AG09309 (cell line): Measurements from ENCODE around the gene TEC.

Experiments used
- DNase-seq: peaks from one replicate; pipeline ENCODE4 v3.0.0-alpha.2; 2010; ENCODE audit warnings: low read depth
- H3K4me3 ChIP-seq: 2 replicates; pipeline ENCODE4 v1.5.1; 2011; ENCODE audit warnings: mild to moderate bottlenecking, low read depth, low read length, moderate library complexity; ENCODE audit not compliant: control insufficient read depth
- TF ChIP-seq, protein P1 (sequence below): IDR thresholded peaks from 2 replicates; pipeline ENCODE4 v1.5.1; 2011; ENCODE audit warnings: mild to moderate bottlenecking, low read depth, low read length, inconsistent platforms; ENCODE audit not compliant: insufficient read depth, control insufficient read depth; ENCODE audit errors: missing control alignments

The TEC gene

DNA sequence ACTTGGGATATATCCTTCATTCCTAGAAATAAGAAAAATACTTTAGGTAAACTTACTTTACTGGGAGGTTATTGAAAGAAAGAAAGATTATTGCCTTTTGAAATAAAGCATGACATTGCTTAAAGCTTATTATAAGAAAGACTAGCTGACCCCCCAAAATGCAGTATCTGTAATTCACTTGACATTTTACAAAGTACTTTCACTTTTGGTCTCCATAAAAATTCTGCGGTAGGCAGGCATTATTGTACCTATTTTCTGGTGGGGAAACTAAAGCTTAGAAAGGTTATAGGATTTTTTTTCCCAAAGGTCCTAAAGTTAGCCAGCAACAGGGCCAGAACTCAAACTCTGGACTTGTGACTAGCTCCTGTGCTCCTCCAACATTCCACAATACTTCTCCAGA lies 105.9 kb downstream of the TEC start:
- TF ChIP-seq, protein P1, sequence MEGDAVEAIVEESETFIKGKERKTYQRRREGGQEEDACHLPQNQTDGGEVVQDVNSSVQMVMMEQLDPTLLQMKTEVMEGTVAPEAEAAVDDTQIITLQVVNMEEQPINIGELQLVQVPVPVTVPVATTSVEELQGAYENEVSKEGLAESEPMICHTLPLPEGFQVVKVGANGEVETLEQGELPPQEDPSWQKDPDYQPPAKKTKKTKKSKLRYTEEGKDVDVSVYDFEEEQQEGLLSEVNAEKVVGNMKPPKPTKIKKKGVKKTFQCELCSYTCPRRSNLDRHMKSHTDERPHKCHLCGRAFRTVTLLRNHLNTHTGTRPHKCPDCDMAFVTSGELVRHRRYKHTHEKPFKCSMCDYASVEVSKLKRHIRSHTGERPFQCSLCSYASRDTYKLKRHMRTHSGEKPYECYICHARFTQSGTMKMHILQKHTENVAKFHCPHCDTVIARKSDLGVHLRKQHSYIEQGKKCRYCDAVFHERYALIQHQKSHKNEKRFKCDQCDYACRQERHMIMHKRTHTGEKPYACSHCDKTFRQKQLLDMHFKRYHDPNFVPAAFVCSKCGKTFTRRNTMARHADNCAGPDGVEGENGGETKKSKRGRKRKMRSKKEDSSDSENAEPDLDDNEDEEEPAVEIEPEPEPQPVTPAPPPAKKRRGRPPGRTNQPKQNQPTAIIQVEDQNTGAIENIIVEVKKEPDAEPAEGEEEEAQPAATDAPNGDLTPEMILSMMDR: no peak
- H3K4me3 ChIP-seq: no peak overlapping the region
- DNase-seq: no peak

DNA sequence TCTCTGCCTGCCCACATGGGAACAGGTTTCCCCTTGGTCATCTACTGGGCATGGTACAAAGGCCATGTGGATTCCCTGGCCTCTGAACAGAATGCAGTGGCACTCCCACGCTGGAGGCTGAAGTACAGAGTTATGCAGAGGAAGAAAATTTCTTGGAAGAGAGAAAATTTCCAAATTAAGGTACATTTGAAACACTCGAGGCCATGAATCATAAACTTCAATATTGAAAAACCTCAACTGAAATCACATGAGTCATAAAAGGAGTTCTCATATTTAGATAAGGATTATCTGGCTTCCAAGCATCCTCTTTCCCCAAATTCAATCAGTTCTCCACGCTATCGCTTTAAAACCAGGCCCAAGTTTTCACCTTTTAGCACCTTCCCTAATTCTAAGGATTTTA lies 107.5 kb downstream of the TEC start:
- DNase-seq: no peak
- no peak overlapping the region for H3K4me3 ChIP-seq
- TF ChIP-seq, protein P1: no peak

DNA sequence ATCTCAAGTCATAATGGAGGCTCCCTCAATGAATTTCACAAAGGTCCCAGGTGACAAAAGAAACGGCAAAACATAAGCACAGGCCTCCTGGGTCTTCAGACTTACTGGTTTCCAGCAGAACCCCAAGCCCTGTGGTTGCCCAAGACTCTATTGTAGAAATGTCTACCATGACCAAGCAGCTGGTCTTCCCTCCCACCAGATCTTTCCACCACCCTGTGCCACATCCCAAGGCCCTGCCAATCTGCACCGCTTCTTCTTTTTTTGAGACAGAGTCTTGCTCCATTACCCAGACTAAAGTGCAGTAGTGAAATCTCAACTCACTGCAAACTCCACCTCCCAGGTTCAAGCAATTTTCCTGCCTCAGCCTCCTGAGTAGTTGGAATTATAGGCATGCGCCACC lies 112.4 kb downstream of the TEC start:
- H3K4me3 ChIP-seq: no peak overlapping the region
- no peak for DNase-seq
- TF ChIP-seq, protein P1: no peak

DNA sequence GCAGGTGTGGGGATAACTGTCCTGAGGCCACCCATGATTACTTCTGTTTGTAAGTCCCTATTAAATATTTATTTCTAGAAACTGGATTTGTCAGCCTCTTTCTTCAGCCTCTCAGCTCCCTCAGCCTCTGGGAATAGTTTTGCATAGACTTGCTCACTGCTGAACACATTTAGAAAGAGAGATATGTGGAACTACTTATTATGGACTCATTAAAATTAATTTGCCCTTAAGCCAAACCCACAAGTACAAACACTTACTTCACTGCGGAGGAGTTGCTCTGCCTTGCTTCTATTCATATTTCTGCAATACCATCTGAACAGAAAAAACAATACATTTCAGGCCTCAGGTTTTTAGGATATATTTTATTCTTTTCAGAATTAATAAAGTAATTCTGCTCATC lies 113.2 kb downstream of the TEC start:
- no peak for DNase-seq
- TF ChIP-seq, protein P1: no peak

DNA sequence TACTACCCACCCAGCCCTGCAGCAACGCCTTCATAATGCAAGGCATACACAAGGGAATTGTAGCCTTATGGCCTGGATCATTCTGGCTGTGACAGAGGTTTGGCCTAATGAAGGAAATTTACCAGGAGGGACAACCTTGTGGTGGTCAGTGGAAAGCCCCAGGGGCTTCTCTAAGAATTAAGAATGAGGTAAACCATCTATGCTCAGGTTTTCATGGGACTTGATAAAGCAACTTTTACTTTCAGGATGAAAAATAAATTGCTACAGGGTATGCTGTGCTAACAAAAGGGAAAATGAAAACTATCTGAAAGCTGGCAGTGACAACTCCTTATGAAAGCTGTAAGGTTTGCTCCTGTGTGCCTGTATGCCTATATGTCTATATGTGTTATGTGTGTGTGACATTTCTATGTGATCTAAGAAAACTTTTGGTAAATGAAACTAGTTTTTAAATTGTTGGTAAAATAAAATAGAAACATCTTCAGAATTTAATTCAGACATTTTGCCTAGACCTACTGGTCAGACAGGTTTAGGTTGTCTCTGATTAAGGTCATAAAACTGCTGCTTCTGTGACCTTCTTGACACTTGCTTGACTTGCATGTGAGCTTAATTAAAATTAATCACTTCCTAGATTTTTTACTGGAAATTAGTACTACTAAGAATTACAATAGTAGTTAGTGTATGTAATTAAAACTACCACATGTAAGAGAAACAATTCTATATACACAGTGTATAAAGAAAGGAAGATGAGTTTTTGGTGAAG lies 115.7 kb downstream of the TEC start:
- H3K4me3 ChIP-seq: no peak overlapping the region
- TF ChIP-seq, protein P1: no peak
- DNase-seq: no peak

More for the DNA sequence above, 113.2 kb downstream of the TEC start:
- no peak overlapping the region for H3K4me3 ChIP-seq

DNA sequence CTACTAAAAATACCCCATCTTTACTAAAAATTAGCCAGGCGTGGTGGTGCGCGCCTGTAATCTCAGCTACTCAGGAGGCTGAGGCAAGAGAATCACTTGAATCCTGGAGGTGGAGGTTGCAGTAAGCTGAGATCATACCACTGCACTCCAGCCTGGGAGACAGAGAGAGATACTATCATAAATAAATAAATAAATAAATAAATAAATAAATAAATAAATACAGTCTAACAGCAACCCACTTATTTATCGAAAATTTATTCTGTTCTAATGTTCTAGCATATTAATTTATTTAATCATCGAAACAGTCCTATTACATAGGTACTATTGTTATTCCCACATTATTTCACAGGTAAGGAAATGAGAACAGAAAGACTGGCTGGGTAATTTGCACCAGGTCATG lies 117.4 kb downstream of the TEC start:
- H3K4me3 ChIP-seq: no peak overlapping the region
- TF ChIP-seq, protein P1: no peak
- DNase-seq: no peak
